Keratinocyte (primary cell): ENCODE measurements around the gene GARIN1A. TPM values are rescaled to one million over a fixed set of nuclear protein-coding genes. Genes with fewer than 3 reads are reported as not detected.

Experiments used
- DNase-seq: peaks from one replicate; pipeline ENCODE4 v3.0.0-alpha.2; 2011; ENCODE audit warnings: low read depth, missing footprints, low spot score
- FAIRE-seq: peaks from 2 replicates; lab custom pipeline; 2011; peaks lifted over from hg19 to GRCh38; lab: Jason Lieb, UNC
- H2AFZ ChIP-seq: 2 replicates; pipeline ENCODE4 v1.6.0; 2012; ENCODE audit warnings: low read length, control low read depth, inconsistent platforms; ENCODE audit not compliant: control insufficient read depth
- H3K27ac ChIP-seq: 2 replicates; pipeline ENCODE4 v1.5.1; 2011; ENCODE audit warnings: low read length; ENCODE audit not compliant: control insufficient read depth, insufficient read depth
- H3K27me3 ChIP-seq: 3 replicates; pipeline ENCODE4 v1.6.0; 2011; ENCODE audit warnings: low read length; ENCODE audit not compliant: control insufficient read depth, insufficient read depth; ENCODE audit errors: extremely low read depth
- H3K36me3 ChIP-seq, 2 experiments: 2 replicates in 1 of 2; 3 replicates in 1 of 2; pipeline ENCODE4 v1.5.1; 2011; ENCODE audit warnings: low read length in 2 of 2, mild to moderate bottlenecking in 1 of 2; ENCODE audit not compliant: control insufficient read depth in 2 of 2, insufficient read depth in 2 of 2; ENCODE audit errors: extremely low read depth in 1 of 2
- H3K4me1 ChIP-seq: 3 replicates; pipeline ENCODE4 v1.5.1; 2011; ENCODE audit warnings: low read length; ENCODE audit not compliant: control insufficient read depth, insufficient read depth; ENCODE audit errors: extremely low read depth
- H3K4me2 ChIP-seq: 3 replicates; pipeline ENCODE4 v1.6.0; 2011; ENCODE audit warnings: low read depth, low read length; ENCODE audit not compliant: control insufficient read depth, insufficient read depth; ENCODE audit errors: extremely low read depth
- H3K4me3 ChIP-seq, 3 experiments: fragments of 200-600 bp in 1 of 3; sonication (generic) in 1 of 3; 2 replicates in 2 of 3; 3 replicates in 1 of 3; pipeline ENCODE4 v1.5.1; 2011 to 2016; ENCODE audit warnings: low read length in 3 of 3, mild to moderate bottlenecking in 3 of 3, control low read depth in 2 of 3, inconsistent platforms in 1 of 3, low read depth in 1 of 3, mixed read lengths in 1 of 3, mixed run types in 1 of 3, moderate library complexity in 1 of 3; ENCODE audit not compliant: control insufficient read depth in 2 of 3, insufficient read depth in 2 of 3; ENCODE audit errors: extremely low read depth in 1 of 3
- H3K79me2 ChIP-seq: 2 replicates; pipeline ENCODE4 v1.6.0; 2012; ENCODE audit warnings: low read length; ENCODE audit not compliant: control insufficient read depth, insufficient read depth
- H3K9ac ChIP-seq: 3 replicates; pipeline ENCODE4 v1.6.0; 2011; ENCODE audit warnings: low read length; ENCODE audit not compliant: control insufficient read depth, insufficient read depth; ENCODE audit errors: extremely low read depth
- H3K9me1 ChIP-seq: 3 replicates; pipeline ENCODE4 v1.6.0; 2011; ENCODE audit warnings: low read length; ENCODE audit not compliant: control insufficient read depth, insufficient read depth; ENCODE audit errors: extremely low read depth
- H3K9me3 ChIP-seq: 2 replicates; pipeline ENCODE4 v1.5.1; 2012; ENCODE audit warnings: low read depth, low read length; ENCODE audit not compliant: control insufficient read depth
- H4K20me1 ChIP-seq: 3 replicates; pipeline ENCODE4 v1.6.0; 2011; ENCODE audit warnings: low read length; ENCODE audit not compliant: control insufficient read depth, insufficient read depth; ENCODE audit errors: extremely low read depth
- EZH2 ChIP-seq: IDR thresholded peaks from one replicate; pipeline ENCODE4 v1.6.1; 2012; ENCODE audit warnings: inconsistent platforms, mild to moderate bottlenecking, low read length, moderate library complexity
- dilution Hi-C: fragments of 300-500 bp; cut with MboI; formaldehyde crosslinking; loops from one replicate; pipeline ENCODE4 v1.7.0; 2020; ENCODE audit warnings: low sequenced_read_pairs; ENCODE audit not compliant: extremely low pct_ligation_motif_present
- polyA plus RNA-seq, 5 experiments: library from polyadenylated mRNA; depleted of rRNA in 3 of 5; stranded (reverse) in 3 of 5; stranded (forward) in 1 of 5; unstranded in 1 of 5; fragments of >200 nt; gene quantifications; 1 replicate in 1 of 5; 2 replicates in 3 of 5; 3 replicates in 1 of 5; pipeline versions ENCODE4 v1.2.1 to v1.2.3, GENCODE V29; 2011 to 2012; ENCODE audit warnings: missing spikeins in 2 of 5, low read depth in 1 of 5, low replicate concordance in 1 of 5
- TF ChIP-seq, protein P1 (sequence below), 3 experiments: IDR thresholded peaks in 1 of 3; conservative IDR thresholded peaks in 1 of 3; optimal IDR thresholded peaks in 1 of 3; 2 replicates in 2 of 3; 3 replicates in 1 of 3; pipeline versions ENCODE3 to v1.5.1; 2011; ENCODE audit warnings: low read length in 3 of 3, mild to moderate bottlenecking in 3 of 3, moderate library complexity in 2 of 3, control low read depth in 1 of 3, inconsistent platforms in 1 of 3; ENCODE audit not compliant: insufficient read depth in 2 of 3; ENCODE audit errors: extremely low read depth in 1 of 3

The GARIN1A gene
- polyA plus RNA-seq, 1 donor (not counting 4 experiments of a cell fraction or from before 2014, with no cell fraction given): 0.69 TPM

DNA sequence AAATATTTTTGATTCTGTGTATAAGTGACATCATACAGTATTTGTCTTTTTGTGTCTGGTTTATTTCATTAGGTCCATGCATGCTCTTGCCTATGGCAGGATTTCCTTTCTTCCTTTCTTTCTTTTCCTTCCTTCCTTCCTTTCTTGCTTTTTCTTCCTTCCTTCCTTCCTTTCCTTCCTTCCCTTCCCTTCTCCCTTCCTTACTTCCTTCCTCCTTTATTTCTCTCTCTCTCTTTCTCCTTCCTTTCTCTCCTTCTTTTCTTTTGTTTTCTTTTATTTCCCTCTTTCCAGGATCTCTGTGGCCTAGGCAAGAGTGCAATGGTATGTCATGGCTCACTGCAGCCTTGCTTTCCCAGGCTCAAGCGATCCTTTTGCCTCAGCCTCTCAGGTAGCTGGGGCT, 35.7 kb downstream of the GARIN1A start:
- Histone ChIP-seq H3K27me3 (no peaks in the 10 kb centered on the region), H3K79me2 (no peaks in the 10 kb centered on the region), H3K9me1 (no peaks in the 10 kb centered on the region), H3K27ac (no peak overlapping the region), H4K20me1 (no peaks in the 10 kb centered on the region), H3K9me3 (no peaks in the 10 kb centered on the region), H3K4me3 (no peak overlapping the region), H3K36me3 (no peaks in the 10 kb centered on the region), H2AFZ (no peak overlapping the region), H3K9ac (no peak overlapping the region), H3K4me1 (peaks cover 16% of the 10 kb centered on the region), H3K4me2 (no peak overlapping the region)
- dilution Hi-C loops: no loop called here
- DNase-seq (no peak), FAIRE-seq (no peak)
- TF ChIP-seq EZH2: no peak
- TF ChIP-seq, protein P1, sequence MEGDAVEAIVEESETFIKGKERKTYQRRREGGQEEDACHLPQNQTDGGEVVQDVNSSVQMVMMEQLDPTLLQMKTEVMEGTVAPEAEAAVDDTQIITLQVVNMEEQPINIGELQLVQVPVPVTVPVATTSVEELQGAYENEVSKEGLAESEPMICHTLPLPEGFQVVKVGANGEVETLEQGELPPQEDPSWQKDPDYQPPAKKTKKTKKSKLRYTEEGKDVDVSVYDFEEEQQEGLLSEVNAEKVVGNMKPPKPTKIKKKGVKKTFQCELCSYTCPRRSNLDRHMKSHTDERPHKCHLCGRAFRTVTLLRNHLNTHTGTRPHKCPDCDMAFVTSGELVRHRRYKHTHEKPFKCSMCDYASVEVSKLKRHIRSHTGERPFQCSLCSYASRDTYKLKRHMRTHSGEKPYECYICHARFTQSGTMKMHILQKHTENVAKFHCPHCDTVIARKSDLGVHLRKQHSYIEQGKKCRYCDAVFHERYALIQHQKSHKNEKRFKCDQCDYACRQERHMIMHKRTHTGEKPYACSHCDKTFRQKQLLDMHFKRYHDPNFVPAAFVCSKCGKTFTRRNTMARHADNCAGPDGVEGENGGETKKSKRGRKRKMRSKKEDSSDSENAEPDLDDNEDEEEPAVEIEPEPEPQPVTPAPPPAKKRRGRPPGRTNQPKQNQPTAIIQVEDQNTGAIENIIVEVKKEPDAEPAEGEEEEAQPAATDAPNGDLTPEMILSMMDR (optimal IDR thresholded peaks at IDR 0.05 in 1 of 3, IDR thresholded peaks at IDR 0.05 in 1 of 3, conservative IDR thresholded peaks at IDR 0.05 in 1 of 3; ENCODE audit: extremely low read depth in 1 of 3, insufficient read depth in 2 of 3, low read length in 3 of 3): no peak

GRCh38 chr7:128708235-128708634, 36.1 kb downstream of the GARIN1A start:
- Histone ChIP-seq H3K4me2 (no peak overlapping the region), H3K9me3 (no peaks in the 10 kb centered on the region), H3K9ac (no peak overlapping the region), H3K27ac (no peak overlapping the region), H3K27me3 (no peaks in the 10 kb centered on the region), H3K36me3 (no peaks in the 10 kb centered on the region), H2AFZ (no peak overlapping the region), H3K79me2 (no peaks in the 10 kb centered on the region), H3K4me1 (peaks cover 18% of the 10 kb centered on the region), H4K20me1 (no peaks in the 10 kb centered on the region), H3K4me3 (no peak overlapping the region), H3K9me1 (no peaks in the 10 kb centered on the region)
- dilution Hi-C loops: no loop called here
- FAIRE-seq (no peak), DNase-seq (no peak)
- no peak for TF ChIP-seq EZH2

DNA sequence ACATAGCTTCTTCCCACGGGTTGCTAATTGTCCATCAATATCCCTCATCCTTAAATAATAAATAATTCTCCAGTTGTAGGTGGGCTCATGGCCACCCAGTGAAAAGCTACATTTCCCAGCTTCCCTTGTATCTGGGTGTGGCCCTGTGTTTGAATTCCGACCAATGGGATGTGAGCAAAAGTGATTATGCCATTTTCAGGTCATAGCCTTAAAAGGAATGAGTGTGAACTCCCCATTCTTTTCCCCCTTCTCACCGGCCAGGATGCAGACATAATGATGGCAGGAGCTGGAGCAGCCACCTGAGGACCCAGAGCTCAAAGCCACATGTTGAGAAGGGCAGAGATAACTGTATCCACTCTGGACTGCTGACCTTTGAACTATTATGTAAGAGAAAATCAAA, 36.7 kb downstream of the GARIN1A start:
- Histone ChIP-seq H2AFZ (no peak overlapping the region), H3K4me2 (no peak overlapping the region), H3K79me2 (no peaks in the 10 kb centered on the region), H3K9me3 (no peaks in the 10 kb centered on the region), H3K9ac (no peak overlapping the region), H3K36me3 (no peaks in the 10 kb centered on the region), H3K4me1 (peaks cover 24% of the 10 kb centered on the region), H3K4me3 (no peak overlapping the region), H4K20me1 (no peaks in the 10 kb centered on the region), H3K27ac (no peak overlapping the region), H3K27me3 (no peaks in the 10 kb centered on the region), H3K9me1 (no peaks in the 10 kb centered on the region)
- FAIRE-seq (no peak), DNase-seq (no peak)
- TF ChIP-seq, protein P1 (optimal IDR thresholded peaks at IDR 0.05 in 1 of 3, IDR thresholded peaks at IDR 0.05 in 1 of 3, conservative IDR thresholded peaks at IDR 0.05 in 1 of 3; ENCODE audit: extremely low read depth in 1 of 3, insufficient read depth in 2 of 3, low read length in 3 of 3): no peak
- TF ChIP-seq EZH2: no peak
- dilution Hi-C loops: no loop called here
